GM23338 (cell line): ENCODE results near the gene KLF7. TPM values are rescaled to one million over a fixed set of nuclear protein-coding genes. Genes with fewer than 3 reads are reported as not detected.

ENCODE experiments used
- ATAC-seq: fragments of 200-7000 bp; cut with Tn5 transposase; 3 replicates; pipeline ENCODE4 v1.9.1; 2020
- DNase-seq: peaks from one replicate; pipeline ENCODE4 v3.0.0-alpha.2; 2015; ENCODE audit warnings: low spot score
- H2AFZ ChIP-seq: fragments of 200-600 bp; sonication (generic); 2 replicates; pipeline ENCODE4 v1.8.0; 2016; ENCODE audit warnings: antibody characterized with exemption, mild to moderate bottlenecking, moderate library complexity
- H3F3A ChIP-seq: fragments of 200-600 bp; sonication (generic); replicated peaks from 2 replicates; pipeline ENCODE4 v1.8.0; 2017; ENCODE audit warnings: antibody characterized with exemption, mixed run types, low read depth
- H3K27ac ChIP-seq: fragments of 200-600 bp; sonication (generic); 2 replicates; pipeline ENCODE4 v1.6.1; 2016; ENCODE audit warnings: low read depth
- H3K27me3 ChIP-seq: fragments of 200-600 bp; sonication (generic); 2 replicates; pipeline ENCODE4 v1.8.0; 2016; ENCODE audit warnings: mild to moderate bottlenecking, mixed run types, moderate library complexity; ENCODE audit not compliant: insufficient read depth
- H3K36me3 ChIP-seq: fragments of 200-600 bp; sonication (generic); 2 replicates; pipeline ENCODE4 v1.8.0; 2016; ENCODE audit warnings: mild to moderate bottlenecking; ENCODE audit not compliant: insufficient read depth
- H3K4me1 ChIP-seq: fragments of 200-600 bp; sonication (generic); 2 replicates; pipeline ENCODE4 v1.8.0; 2016; ENCODE audit warnings: mild to moderate bottlenecking, moderate library complexity; ENCODE audit not compliant: insufficient read depth
- H3K4me2 ChIP-seq: fragments of 200-600 bp; sonication (generic); 2 replicates; pipeline ENCODE4 v1.7.1; 2017; ENCODE audit warnings: mixed run types
- H3K4me3 ChIP-seq: fragments of 200-600 bp; sonication (generic); 2 replicates; pipeline ENCODE4 v1.6.1; 2016; ENCODE audit warnings: mixed run types
- H3K79me2 ChIP-seq: fragments of 200-600 bp; sonication (generic); replicated peaks from 2 replicates; pipeline ENCODE4 v1.8.0; 2017; ENCODE audit warnings: mild to moderate bottlenecking; ENCODE audit not compliant: insufficient read depth
- H3K9me2 ChIP-seq: fragments of 200-600 bp; sonication (generic); 2 replicates; pipeline ENCODE4 v1.8.0; 2017; ENCODE audit not compliant: insufficient read depth
- H4K20me1 ChIP-seq: fragments of 200-600 bp; sonication (generic); replicated peaks from 2 replicates; pipeline ENCODE4 v1.8.0; 2017; ENCODE audit warnings: mild to moderate bottlenecking; ENCODE audit not compliant: insufficient read depth
- H3K27ac Mint-ChIP-seq: 2 replicates; pipeline ENCODE4 v1.8.0; 2020; ENCODE audit warnings: inconsistent platforms, mild to moderate bottlenecking, moderate library complexity, mixed read lengths
- H3K27me3 Mint-ChIP-seq: 3 replicates; pipeline ENCODE4 v1.8.0; 2022; ENCODE audit warnings: low read depth, mild to moderate bottlenecking, moderate library complexity, mixed read lengths, inconsistent platforms; ENCODE audit not compliant: insufficient read depth, poor library complexity
- H3K36me3 Mint-ChIP-seq: 3 replicates; pipeline ENCODE4 v1.8.0; 2021; ENCODE audit warnings: low read depth, mild to moderate bottlenecking, inconsistent platforms, moderate library complexity, mixed read lengths
- H3K4me1 Mint-ChIP-seq: 3 replicates; pipeline ENCODE4 v1.8.0; 2020; ENCODE audit warnings: mild to moderate bottlenecking, inconsistent platforms, mixed read lengths
- H3K4me3 Mint-ChIP-seq: 3 replicates; pipeline ENCODE4 v1.8.0; 2021; ENCODE audit warnings: moderate library complexity, mild to moderate bottlenecking, inconsistent platforms, mixed read lengths
- H3K9me3 Mint-ChIP-seq: 3 replicates; pipeline ENCODE4 v1.8.0; 2020; ENCODE audit warnings: moderate library complexity, mild to moderate bottlenecking, inconsistent platforms, mixed read lengths
- CREB1 ChIP-seq: fragments of 250-450 bp; sonication (Bioruptor Pico); IDR thresholded peaks from 2 replicates; pipeline ENCODE4 v1.5.0; 2020; ENCODE audit warnings: low read depth, mild to moderate bottlenecking, moderate library complexity
- EZH2 ChIP-seq: fragments of 200-600 bp; sonication (generic); IDR thresholded peaks from one replicate; pipeline ENCODE4 v1.8.0; 2017; ENCODE audit warnings: antibody characterized with exemption, mild to moderate bottlenecking, low read depth; ENCODE audit not compliant: unreplicated experiment
- EZH2phosphoT487 ChIP-seq: fragments of 200-600 bp; sonication (generic); IDR thresholded peaks from one replicate; pipeline ENCODE4 v1.8.1; 2018; ENCODE audit warnings: antibody characterized with exemption; ENCODE audit not compliant: unreplicated experiment
- JUNB ChIP-seq: IDR thresholded peaks from one replicate; pipeline ENCODE4 v1.6.1; 2016; ENCODE audit warnings: antibody characterized with exemption; ENCODE audit not compliant: unreplicated experiment
- NANOG ChIP-seq: IDR thresholded peaks from 2 replicates; pipeline ENCODE4 v1.6.1; 2016; ENCODE audit warnings: antibody characterized with exemption, borderline replicate concordance
- POLR2AphosphoS5 ChIP-seq: IDR thresholded peaks from 2 replicates; pipeline ENCODE4 v1.6.1; 2016; ENCODE audit warnings: antibody characterized with exemption, low read depth
- REST ChIP-seq: IDR thresholded peaks from one replicate; pipeline ENCODE4 v1.6.1; 2018; ENCODE audit warnings: antibody characterized with exemption; ENCODE audit not compliant: unreplicated experiment
- STAT1 ChIP-seq: IDR thresholded peaks from one replicate; pipeline ENCODE4 v1.6.1; 2016; ENCODE audit warnings: antibody characterized with exemption; ENCODE audit not compliant: unreplicated experiment
- ZNF114 ChIP-seq: fragments of 250-450 bp; sonication (Bioruptor Pico); IDR thresholded peaks from 2 replicates; pipeline ENCODE4 v1.5.0; 2020; ENCODE audit warnings: mild to moderate bottlenecking, moderate library complexity
- ZNF331 ChIP-seq: fragments of 250-450 bp; sonication (Bioruptor Pico); IDR thresholded peaks from 2 replicates; pipeline ENCODE4 v1.5.0; 2020; ENCODE audit warnings: low read depth, mild to moderate bottlenecking, moderate library complexity
- ZNF462 ChIP-seq: fragments of 250-450 bp; sonication (Bioruptor Pico); IDR thresholded peaks from 2 replicates; pipeline ENCODE4 v1.5.0; 2020; ENCODE audit warnings: mild to moderate bottlenecking, moderate library complexity
- polyA plus RNA-seq: library from polyadenylated mRNA; unstranded; fragments of >200 nt; fragmentation: Nextera tagmentation; extraction: Ambion mirVana; gene quantifications from 2 replicates; pipeline ENCODE4 v1.2.1, GENCODE V29; 2016
- total RNA-seq: library from RNA; depleted of rRNA; stranded (reverse); fragments of >200 nt; shearing (Covaris generic); gene quantifications from 2 replicates; pipeline ENCODE4 v1.2.3, GENCODE V29; 2014
- TF ChIP-seq, protein P1 (sequence below): IDR thresholded peaks from 2 replicates; pipeline ENCODE4 v1.6.1; 2016; ENCODE audit warnings: antibody characterized with exemption
- TF ChIP-seq, protein P2 (sequence below), 2 experiments: fragments of 200-600 bp in 1 of 2; sonication (generic) in 1 of 2; conservative IDR thresholded peaks; 2 replicates each; pipeline versions ENCODE4 v1.5.1 to v1.6.1; 2016 to 2017; ENCODE audit warnings: antibody characterized with exemption in 2 of 2, low read depth in 2 of 2, mild to moderate bottlenecking in 2 of 2, moderate library complexity in 1 of 2

KLF7 gene
- total and polyA plus RNA-seq, 2 experiments from 2014 or later: 5.7 to 15.4 TPM

DNA sequence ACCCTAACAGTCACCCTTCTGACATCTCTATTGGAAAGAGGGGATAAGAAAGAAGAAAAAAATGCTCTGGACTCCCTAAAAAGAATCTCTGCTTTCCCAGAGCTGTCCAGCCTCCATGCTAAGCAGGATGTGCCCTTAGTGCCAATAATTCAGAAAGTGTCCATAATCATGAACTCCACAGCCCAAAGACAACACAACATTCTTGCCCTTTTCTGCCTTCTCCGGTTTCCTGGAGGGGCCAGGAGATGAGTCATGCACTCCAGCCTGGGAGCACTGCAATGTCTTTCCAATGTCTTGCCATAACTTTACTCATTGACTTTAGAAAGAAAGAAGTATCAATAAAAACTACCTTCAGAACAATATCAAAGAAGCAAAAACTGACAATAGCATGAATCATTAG lies 44.0 kb downstream of the KLF7 start (continued):
- TF ChIP-seq EZH2 (no peak), STAT1 (no peak)

- Histone ChIP-seq H2AFZ (no peak overlapping the region), H3F3A (no peaks in the 10 kb centered on the region), H4K20me1 (no peaks in the 10 kb centered on the region), H3K9me2 (no peaks in the 10 kb centered on the region), H3K4me1 (peaks cover 14% of the 10 kb centered on the region), H3K4me2 (no peak overlapping the region), H3K27ac (no peak overlapping the region), H3K4me3 (no peak overlapping the region), H3K27me3 (no peaks in the 10 kb centered on the region), H3K79me2 (peaks cover 76% of the 10 kb centered on the region), H3K36me3 (no peaks in the 10 kb centered on the region)
- Mint-ChIP-seq H3K9me3 (no peaks in the 10 kb centered on the region), H3K4me3 (no peak overlapping the region), H3K27ac (no peak overlapping the region), H3K4me1 (peaks cover 28% of the 10 kb centered on the region), H3K36me3 (peaks cover 12% of the 10 kb centered on the region), H3K27me3 (peaks cover 3% of the 10 kb centered on the region)
- ATAC-seq (no peak), DNase-seq (no peak)
- TF ChIP-seq NANOG: no peak
- no peak for TF ChIP-seq CREB1 (CRISPR knock-in tag)
- no peak for TF ChIP-seq ZNF114
- no peak for TF ChIP-seq ZNF462 (CRISPR knock-in tag)
- no peak for TF ChIP-seq POLR2AphosphoS5
- TF ChIP-seq, protein P1, sequence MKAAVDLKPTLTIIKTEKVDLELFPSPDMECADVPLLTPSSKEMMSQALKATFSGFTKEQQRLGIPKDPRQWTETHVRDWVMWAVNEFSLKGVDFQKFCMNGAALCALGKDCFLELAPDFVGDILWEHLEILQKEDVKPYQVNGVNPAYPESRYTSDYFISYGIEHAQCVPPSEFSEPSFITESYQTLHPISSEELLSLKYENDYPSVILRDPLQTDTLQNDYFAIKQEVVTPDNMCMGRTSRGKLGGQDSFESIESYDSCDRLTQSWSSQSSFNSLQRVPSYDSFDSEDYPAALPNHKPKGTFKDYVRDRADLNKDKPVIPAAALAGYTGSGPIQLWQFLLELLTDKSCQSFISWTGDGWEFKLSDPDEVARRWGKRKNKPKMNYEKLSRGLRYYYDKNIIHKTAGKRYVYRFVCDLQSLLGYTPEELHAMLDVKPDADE: no peak
- TF ChIP-seq, protein P2, sequence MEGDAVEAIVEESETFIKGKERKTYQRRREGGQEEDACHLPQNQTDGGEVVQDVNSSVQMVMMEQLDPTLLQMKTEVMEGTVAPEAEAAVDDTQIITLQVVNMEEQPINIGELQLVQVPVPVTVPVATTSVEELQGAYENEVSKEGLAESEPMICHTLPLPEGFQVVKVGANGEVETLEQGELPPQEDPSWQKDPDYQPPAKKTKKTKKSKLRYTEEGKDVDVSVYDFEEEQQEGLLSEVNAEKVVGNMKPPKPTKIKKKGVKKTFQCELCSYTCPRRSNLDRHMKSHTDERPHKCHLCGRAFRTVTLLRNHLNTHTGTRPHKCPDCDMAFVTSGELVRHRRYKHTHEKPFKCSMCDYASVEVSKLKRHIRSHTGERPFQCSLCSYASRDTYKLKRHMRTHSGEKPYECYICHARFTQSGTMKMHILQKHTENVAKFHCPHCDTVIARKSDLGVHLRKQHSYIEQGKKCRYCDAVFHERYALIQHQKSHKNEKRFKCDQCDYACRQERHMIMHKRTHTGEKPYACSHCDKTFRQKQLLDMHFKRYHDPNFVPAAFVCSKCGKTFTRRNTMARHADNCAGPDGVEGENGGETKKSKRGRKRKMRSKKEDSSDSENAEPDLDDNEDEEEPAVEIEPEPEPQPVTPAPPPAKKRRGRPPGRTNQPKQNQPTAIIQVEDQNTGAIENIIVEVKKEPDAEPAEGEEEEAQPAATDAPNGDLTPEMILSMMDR (conservative IDR thresholded peaks at IDR 0.05; ENCODE audit: low read depth in 2 of 2): no peak
- TF ChIP-seq EZH2phosphoT487: no peak
- TF ChIP-seq ZNF331: no peak
- TF ChIP-seq STAT1: no peak
- TF ChIP-seq JUNB: no peak
- TF ChIP-seq REST: no peak
- TF ChIP-seq EZH2: no peak
Observed at GRCh38 chr2:207119048-207119447, 46.7 kb downstream of the KLF7 start.
